Adrenal gland (tissue), 5 donors: Measurements from ENCODE around the gene GIMAP5.

Source experiments
- POLR2A ChIP-seq, 2 donors: fragments of 450-650 bp; IDR thresholded peaks; one replicate each; pipeline ENCODE4 v1.6.1; 2017; ENCODE audit warnings: antibody characterized with exemption in 2 of 2, mild to moderate bottlenecking in 2 of 2, moderate library complexity in 1 of 2
- TF ChIP-seq, protein P1 (sequence below), 6 experiments: fragments of 450-650 bp in 4 of 6; fragments of 200-600 bp in 2 of 6; sonication (generic) in 1 of 6; IDR thresholded peaks; 1 replicate in 5 of 6; 2 replicates in 1 of 6; pipeline versions ENCODE4 v1.5.1 to v1.8.0; 2016 to 2021; ENCODE audit warnings: antibody characterized with exemption in 6 of 6, mild to moderate bottlenecking in 2 of 6, moderate library complexity in 1 of 6
- donor health status: DM: no; HTN: no; CAD: no.

DNA sequence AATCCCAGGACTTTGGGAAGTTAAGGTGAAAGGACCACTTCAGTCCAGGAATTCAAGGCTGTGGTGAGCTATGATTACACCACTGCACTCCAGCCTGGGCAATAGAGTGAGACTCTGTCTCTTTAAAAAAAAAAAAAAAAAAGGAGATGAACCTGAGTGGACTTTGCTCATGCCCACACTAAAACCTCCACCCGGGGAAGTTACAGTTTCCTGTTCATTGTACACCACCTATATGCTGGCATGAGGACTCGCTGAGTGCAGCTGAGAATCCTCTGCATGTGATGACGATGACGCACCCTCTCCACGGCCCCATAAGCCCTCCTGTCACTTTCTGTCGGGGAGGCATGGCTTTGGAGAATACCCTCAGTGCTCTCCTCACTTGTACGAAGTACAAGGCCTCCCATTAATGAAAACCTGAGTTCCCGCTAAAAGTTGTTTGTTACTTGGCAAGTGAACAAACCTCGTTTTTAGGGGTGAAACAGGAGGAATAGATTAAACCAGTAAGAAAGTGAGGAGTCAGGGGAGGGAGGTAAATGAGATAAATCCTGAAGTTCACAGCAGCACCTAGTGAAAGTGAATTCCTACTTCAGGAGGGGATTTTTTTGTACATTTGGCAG is 47.0 kb downstream of the GIMAP5 start:
- TF ChIP-seq, protein P1, sequence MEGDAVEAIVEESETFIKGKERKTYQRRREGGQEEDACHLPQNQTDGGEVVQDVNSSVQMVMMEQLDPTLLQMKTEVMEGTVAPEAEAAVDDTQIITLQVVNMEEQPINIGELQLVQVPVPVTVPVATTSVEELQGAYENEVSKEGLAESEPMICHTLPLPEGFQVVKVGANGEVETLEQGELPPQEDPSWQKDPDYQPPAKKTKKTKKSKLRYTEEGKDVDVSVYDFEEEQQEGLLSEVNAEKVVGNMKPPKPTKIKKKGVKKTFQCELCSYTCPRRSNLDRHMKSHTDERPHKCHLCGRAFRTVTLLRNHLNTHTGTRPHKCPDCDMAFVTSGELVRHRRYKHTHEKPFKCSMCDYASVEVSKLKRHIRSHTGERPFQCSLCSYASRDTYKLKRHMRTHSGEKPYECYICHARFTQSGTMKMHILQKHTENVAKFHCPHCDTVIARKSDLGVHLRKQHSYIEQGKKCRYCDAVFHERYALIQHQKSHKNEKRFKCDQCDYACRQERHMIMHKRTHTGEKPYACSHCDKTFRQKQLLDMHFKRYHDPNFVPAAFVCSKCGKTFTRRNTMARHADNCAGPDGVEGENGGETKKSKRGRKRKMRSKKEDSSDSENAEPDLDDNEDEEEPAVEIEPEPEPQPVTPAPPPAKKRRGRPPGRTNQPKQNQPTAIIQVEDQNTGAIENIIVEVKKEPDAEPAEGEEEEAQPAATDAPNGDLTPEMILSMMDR (IDR thresholded peaks at IDR 0.05), result no peak
- no peak for TF ChIP-seq POLR2A (IDR thresholded peaks at IDR 0.05)
